ENCODE measurements around the gene SPATS2L. TPM values are rescaled to one million over a fixed set of nuclear protein-coding genes. Genes with fewer than 3 reads are reported as not detected.
A peak's percentile ranks its signal among the peaks of the same experiment; 100 is the strongest.

SPATS2L gene
- total RNA-seq, 1 donor from 2014 or later = 79.9 TPM

DNA sequence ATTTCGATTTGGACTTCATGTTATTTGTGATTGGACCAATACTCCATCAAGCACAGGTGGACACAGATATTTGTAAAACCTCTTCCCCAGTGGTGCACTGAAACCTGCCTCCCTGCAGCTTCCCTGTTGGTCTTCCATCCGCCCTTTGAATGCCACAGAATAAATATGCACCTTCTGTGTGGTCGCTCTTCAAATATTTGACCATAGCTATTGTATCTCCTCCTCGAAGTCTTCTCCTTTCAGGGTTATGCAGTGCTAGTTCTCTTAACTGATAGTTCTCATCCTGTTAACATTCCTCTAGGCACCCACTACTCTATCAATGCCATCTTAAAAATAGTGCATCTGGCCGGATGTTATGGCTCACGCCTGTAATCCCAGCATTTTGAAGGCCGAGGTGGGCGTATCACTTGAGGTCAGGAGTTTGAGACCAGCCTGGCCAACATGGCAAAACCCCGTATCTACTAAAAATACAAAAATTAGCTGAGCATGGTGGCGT, 12.5 kb downstream of the SPATS2L start:
- Histone ChIP-seq H3K36me3 (ENCODE audit: control insufficient read depth in 3 of 3, insufficient read depth in 3 of 3, low read length in 3 of 3) (no peaks in the 10 kb centered on the region), H3K27ac (ENCODE audit: low read depth, low read length) (no peak overlapping the region), H3K4me3 (ENCODE audit: low read length in 3 of 3) (no peak overlapping the region), H3K9ac (ENCODE audit: low read depth in 1 of 3, low read length in 3 of 3) (no peak overlapping the region), H3K4me1 (ENCODE audit: control insufficient read depth in 3 of 3, insufficient read depth in 3 of 3, low read length in 3 of 3) (peaks cover 21 to 34% (median 34%) of the 10 kb centered on the region in 3 donors), H3K9me3 (ENCODE audit: control insufficient read depth in 3 of 3, low read length in 3 of 3) (no peaks in the 10 kb centered on the region), H3K27me3 (ENCODE audit: control insufficient read depth in 3 of 3, insufficient read depth in 3 of 3, low read length in 3 of 3) (no peaks in the 10 kb centered on the region)

DNA sequence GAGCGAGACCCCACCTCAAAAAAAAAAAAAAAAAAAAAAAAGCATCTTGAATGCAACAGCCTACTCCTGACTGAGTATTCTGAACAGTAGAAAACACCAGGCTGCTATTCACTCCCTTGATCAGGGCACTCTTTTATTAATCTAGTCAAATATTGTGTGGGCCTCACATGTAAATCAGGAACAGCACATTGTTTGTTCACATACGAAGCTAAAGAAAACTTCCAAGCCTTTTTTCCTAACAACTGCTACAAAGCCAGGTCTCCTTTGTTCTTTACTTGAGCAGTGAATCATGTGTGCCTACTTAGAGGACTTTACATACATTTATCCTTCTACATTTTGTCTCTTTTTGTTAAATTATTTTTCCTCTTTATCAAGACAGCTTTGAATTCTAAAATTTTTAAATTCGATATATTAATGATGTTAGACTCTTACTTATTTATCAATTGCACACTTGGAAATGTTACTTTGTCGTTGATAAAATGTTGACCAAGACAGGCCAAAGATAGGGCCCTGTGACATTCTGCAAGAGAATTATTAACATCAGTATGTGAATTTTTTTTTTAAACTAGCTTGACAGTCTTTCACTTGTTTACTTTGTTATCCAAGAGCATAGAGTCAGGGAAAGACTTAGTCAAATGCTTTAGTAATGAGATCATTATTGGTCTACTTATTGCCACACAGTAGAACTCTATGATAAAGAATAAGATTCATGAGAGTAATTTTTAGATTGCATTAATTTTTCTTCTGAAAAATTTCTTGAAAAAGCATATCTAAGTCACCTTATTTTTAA, 13.2 kb downstream of the SPATS2L start:
- Histone ChIP-seq H3K4me3 (ENCODE audit: low read length in 3 of 3) (no peak overlapping the region), H3K36me3 (ENCODE audit: control insufficient read depth in 3 of 3, insufficient read depth in 3 of 3, low read length in 3 of 3) (no peaks in the 10 kb centered on the region), H3K9ac (ENCODE audit: low read depth in 1 of 3, low read length in 3 of 3) (no peak overlapping the region), H3K9me3 (ENCODE audit: control insufficient read depth in 3 of 3, low read length in 3 of 3) (no peaks in the 10 kb centered on the region), H3K27ac (ENCODE audit: low read depth, low read length) (peak overlapping the region; percentile 0), H3K4me1 (ENCODE audit: control insufficient read depth in 3 of 3, insufficient read depth in 3 of 3, low read length in 3 of 3) (peaks cover 16 to 32% (median 28%) of the 10 kb centered on the region in 3 donors), H3K27me3 (ENCODE audit: control insufficient read depth in 3 of 3, insufficient read depth in 3 of 3, low read length in 3 of 3) (no peaks in the 10 kb centered on the region)

DNA sequence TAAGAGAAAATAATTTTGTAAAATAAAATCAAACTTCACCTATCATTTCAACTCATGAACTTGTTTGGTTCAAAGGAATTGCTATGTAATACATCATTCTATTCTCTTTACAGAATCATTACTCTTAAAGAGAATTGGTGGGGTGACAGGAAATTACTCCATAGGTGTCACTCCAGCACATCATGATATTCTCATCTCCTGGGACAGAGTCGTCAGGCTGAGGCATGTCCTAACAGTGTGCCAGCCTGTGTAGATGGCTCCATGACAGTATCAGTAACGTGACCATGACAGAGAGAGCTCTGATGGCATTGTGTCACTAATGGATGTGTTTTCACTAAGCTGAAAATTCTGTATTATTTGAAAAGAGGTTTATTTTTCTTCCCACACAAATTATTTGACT, 13.9 kb downstream of the SPATS2L start:
- H3K9ac ChIP-seq (ENCODE audit: low read depth in 1 of 3, low read length in 3 of 3) = no peak overlapping the region

DNA sequence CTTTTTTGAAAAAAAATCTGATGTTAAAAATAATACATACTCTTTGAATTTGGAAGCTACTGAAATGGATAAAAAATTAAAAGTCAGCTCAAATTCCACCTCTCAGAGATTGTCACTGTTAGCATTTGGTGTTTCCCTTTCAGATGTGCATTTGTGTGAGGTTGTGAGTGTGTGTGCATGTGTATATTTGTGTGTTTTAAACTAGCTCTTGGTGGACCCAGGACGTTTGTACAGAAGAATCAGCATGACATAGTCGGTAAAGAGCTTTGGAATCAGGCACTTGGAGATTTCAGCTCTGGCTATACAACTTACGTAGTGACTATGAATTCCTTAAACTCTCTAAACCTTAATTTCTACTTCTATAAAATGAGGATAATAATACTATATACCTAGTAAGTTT, 14.5 kb downstream of the SPATS2L start:
- H3K27me3 ChIP-seq (ENCODE audit: control insufficient read depth in 3 of 3, insufficient read depth in 3 of 3, low read length in 3 of 3) = no peaks in the 10 kb centered on the region
- peaks cover 10 to 24% (median 19%) of the 10 kb centered on the region in 3 donors for H3K4me1 ChIP-seq (ENCODE audit: control insufficient read depth in 3 of 3, insufficient read depth in 3 of 3, low read length in 3 of 3)
- no peak overlapping the region for H3K9ac ChIP-seq (ENCODE audit: low read depth in 1 of 3, low read length in 3 of 3)
- H3K27ac ChIP-seq (ENCODE audit: low read depth, low read length) = no peak overlapping the region
- H3K4me3 ChIP-seq (ENCODE audit: low read length in 3 of 3) = no peak overlapping the region
- H3K9me3 ChIP-seq (ENCODE audit: control insufficient read depth in 3 of 3, low read length in 3 of 3) = no peaks in the 10 kb centered on the region
- no peaks in the 10 kb centered on the region for H3K36me3 ChIP-seq (ENCODE audit: control insufficient read depth in 3 of 3, insufficient read depth in 3 of 3, low read length in 3 of 3)

More for the DNA sequence above, 13.9 kb downstream of the SPATS2L start:
- Histone ChIP-seq H3K27ac (ENCODE audit: low read depth, low read length) (no peak overlapping the region), H3K9me3 (ENCODE audit: control insufficient read depth in 3 of 3, low read length in 3 of 3) (no peaks in the 10 kb centered on the region), H3K27me3 (ENCODE audit: control insufficient read depth in 3 of 3, insufficient read depth in 3 of 3, low read length in 3 of 3) (no peaks in the 10 kb centered on the region), H3K4me3 (ENCODE audit: low read length in 3 of 3) (no peak overlapping the region), H3K4me1 (ENCODE audit: control insufficient read depth in 3 of 3, insufficient read depth in 3 of 3, low read length in 3 of 3) (peaks cover 11 to 27% (median 24%) of the 10 kb centered on the region in 3 donors), H3K36me3 (ENCODE audit: control insufficient read depth in 3 of 3, insufficient read depth in 3 of 3, low read length in 3 of 3) (no peaks in the 10 kb centered on the region)

DNA sequence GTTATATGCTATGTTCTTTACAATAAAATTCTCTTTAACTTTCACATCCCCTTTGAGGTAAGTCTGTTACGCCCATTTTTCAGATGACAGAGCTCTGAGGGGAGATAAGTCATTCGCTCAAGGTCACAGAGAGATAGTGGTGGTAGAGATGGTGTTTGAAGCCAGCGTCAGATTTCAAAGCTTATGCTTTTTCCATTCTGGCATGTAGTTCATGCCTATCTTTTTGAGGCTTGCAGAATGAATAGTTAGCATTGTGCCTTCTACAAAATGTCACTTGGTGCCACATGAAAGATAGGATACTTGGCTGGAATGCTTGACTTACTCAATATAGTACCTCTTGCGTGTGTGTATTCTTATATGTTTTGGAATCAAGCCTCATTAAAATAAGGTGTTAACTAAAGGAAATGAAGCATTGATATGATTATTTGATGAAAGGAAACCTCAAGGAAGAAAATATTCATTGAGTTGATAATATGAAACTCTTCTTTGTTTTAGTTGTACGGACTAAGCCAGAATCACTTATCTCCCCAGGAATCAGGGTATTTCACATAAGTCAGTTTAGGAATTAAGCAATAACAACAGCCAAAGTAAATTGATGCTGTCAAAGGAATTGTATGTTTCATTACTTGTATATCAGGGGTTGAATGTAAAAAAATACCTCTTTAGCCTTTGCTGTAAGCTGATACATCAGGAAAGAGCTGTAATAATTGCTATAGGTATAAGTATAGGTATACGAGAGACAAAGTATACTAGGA, 15.5 kb downstream of the SPATS2L start:
- H3K27me3 ChIP-seq (ENCODE audit: control insufficient read depth in 3 of 3, insufficient read depth in 3 of 3, low read length in 3 of 3) = no peaks in the 10 kb centered on the region
- no peak overlapping the region for H3K9ac ChIP-seq (ENCODE audit: low read depth in 1 of 3, low read length in 3 of 3)
- H3K27ac ChIP-seq (ENCODE audit: low read depth, low read length) = no peak overlapping the region
- no peaks in the 10 kb centered on the region for H3K36me3 ChIP-seq (ENCODE audit: control insufficient read depth in 3 of 3, insufficient read depth in 3 of 3, low read length in 3 of 3)
- no peak overlapping the region for H3K4me3 ChIP-seq (ENCODE audit: low read length in 3 of 3)
- H3K9me3 ChIP-seq (ENCODE audit: control insufficient read depth in 3 of 3, low read length in 3 of 3) = no peaks in the 10 kb centered on the region
- peaks cover 6 to 20% (median 10%) of the 10 kb centered on the region in 3 donors for H3K4me1 ChIP-seq (ENCODE audit: control insufficient read depth in 3 of 3, insufficient read depth in 3 of 3, low read length in 3 of 3)

DNA sequence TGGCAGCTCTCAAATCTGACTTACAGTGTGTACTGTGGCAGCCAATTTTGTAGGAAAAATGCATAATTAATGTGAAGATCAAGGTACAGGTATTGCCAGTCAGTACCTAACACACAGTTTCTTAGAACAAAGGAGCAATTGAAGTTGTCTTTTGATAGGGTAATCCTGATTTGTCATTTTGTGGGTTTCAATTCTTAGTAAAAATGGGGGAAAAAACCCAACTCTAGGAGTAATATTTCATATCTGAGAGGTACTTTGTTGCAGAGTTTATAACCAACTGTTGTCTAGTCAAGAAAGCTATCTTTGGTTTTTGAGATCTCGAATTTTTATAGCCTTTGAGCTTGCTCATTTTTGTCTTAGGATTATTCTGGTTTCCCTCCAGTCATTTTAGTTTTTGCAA, 16.1 kb downstream of the SPATS2L start:
- Histone ChIP-seq H3K9me3 (ENCODE audit: control insufficient read depth in 3 of 3, low read length in 3 of 3) (no peaks in the 10 kb centered on the region), H3K4me1 (ENCODE audit: control insufficient read depth in 3 of 3, insufficient read depth in 3 of 3, low read length in 3 of 3) (peaks cover 6 to 20% (median 10%) of the 10 kb centered on the region in 3 donors), H3K27me3 (ENCODE audit: control insufficient read depth in 3 of 3, insufficient read depth in 3 of 3, low read length in 3 of 3) (no peaks in the 10 kb centered on the region), H3K4me3 (ENCODE audit: low read length in 3 of 3) (no peak overlapping the region), H3K36me3 (ENCODE audit: control insufficient read depth in 3 of 3, insufficient read depth in 3 of 3, low read length in 3 of 3) (no peaks in the 10 kb centered on the region), H3K9ac (ENCODE audit: low read depth in 1 of 3, low read length in 3 of 3) (no peak overlapping the region), H3K27ac (ENCODE audit: low read depth, low read length) (no peak overlapping the region)

DNA sequence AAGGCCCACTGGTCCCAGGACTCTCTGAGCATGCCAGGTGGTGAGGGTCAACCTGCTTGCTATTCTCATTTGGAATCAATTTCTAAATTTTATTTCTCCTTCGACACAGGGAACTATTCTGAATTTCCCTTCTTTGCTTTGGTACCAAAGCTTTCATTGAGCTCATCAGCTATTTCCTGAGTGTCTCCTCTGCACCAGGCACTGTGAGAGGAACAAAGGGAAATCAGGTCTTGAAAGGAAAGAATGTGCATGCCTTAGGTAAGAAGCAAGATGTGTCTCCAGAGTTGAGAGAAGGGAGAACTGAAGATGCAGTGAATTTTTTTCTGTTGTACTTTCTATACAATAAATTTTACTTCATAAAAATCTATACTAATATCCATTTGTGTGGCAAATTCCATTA, 17.9 kb downstream of the SPATS2L start:
- Histone ChIP-seq H3K36me3 (ENCODE audit: control insufficient read depth in 3 of 3, insufficient read depth in 3 of 3, low read length in 3 of 3) (no peaks in the 10 kb centered on the region), H3K27ac (ENCODE audit: low read depth, low read length) (no peak overlapping the region), H3K9me3 (ENCODE audit: control insufficient read depth in 3 of 3, low read length in 3 of 3) (no peaks in the 10 kb centered on the region), H3K9ac (ENCODE audit: low read depth in 1 of 3, low read length in 3 of 3) (no peak overlapping the region), H3K27me3 (ENCODE audit: control insufficient read depth in 3 of 3, insufficient read depth in 3 of 3, low read length in 3 of 3) (no peaks in the 10 kb centered on the region), H3K4me1 (ENCODE audit: control insufficient read depth in 3 of 3, insufficient read depth in 3 of 3, low read length in 3 of 3) (peaks cover 5 to 13% (median 13%) of the 10 kb centered on the region in 3 donors), H3K4me3 (ENCODE audit: low read length in 3 of 3) (no peak overlapping the region)

DNA sequence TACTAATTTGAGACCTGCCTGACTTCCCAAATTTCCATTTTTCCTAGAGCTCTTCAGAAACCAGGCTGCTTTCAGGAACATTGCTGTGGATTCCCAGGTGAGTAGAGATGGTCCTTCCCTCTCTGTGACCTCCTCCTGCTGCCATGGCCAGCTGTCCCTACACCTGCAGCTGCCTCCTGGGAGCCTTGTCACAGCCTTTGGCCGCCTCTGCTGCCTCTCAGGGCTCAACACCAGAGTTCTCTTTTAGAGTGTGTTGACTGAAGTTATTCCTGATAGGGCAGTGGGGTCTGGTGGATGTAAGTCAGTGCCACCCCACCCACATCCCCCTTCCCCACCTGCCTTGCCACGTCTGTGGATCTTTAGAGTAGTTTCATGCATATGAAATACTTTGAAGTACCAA, 22.9 kb downstream of the SPATS2L start:
- no peak overlapping the region for H3K9ac ChIP-seq (ENCODE audit: low read depth in 1 of 3, low read length in 3 of 3)
- no peaks in the 10 kb centered on the region for H3K9me3 ChIP-seq (ENCODE audit: control insufficient read depth in 3 of 3, low read length in 3 of 3)
- H3K4me1 ChIP-seq (ENCODE audit: control insufficient read depth in 3 of 3, insufficient read depth in 3 of 3, low read length in 3 of 3) = peaks cover 6 to 12% (median 11%) of the 10 kb centered on the region in 3 donors
- no peaks in the 10 kb centered on the region for H3K27me3 ChIP-seq (ENCODE audit: control insufficient read depth in 3 of 3, insufficient read depth in 3 of 3, low read length in 3 of 3)
- H3K4me3 ChIP-seq (ENCODE audit: low read length in 3 of 3) = no peak overlapping the region
- peaks cover 0 to 1% (median 0%) of the 10 kb centered on the region in 3 donors for H3K36me3 ChIP-seq (ENCODE audit: control insufficient read depth in 3 of 3, insufficient read depth in 3 of 3, low read length in 3 of 3)
- H3K27ac ChIP-seq (ENCODE audit: low read depth, low read length) = no peak overlapping the region

DNA sequence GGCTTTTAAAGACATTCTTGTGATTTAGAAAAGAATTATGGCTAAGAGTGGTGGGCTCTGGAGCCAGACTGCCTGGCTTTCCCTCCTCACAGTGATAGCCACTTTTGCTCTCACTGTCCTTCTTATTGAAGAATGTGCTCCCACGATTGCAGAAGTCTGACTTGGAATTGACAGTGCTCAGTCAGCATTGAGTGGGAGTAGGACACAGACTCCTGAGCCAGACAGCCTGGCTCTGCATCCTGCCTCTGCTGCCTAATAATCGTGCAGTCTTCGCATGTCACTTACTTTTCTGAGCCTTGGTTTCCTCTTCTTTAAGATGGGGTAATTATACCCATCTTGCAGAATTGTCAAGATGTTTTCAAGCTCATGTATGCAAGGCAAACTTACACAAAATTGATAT, 23.3 kb downstream of the SPATS2L start:
- Histone ChIP-seq H3K9ac (ENCODE audit: low read depth in 1 of 3, low read length in 3 of 3) (no peak overlapping the region), H3K9me3 (ENCODE audit: control insufficient read depth in 3 of 3, low read length in 3 of 3) (no peaks in the 10 kb centered on the region), H3K4me3 (ENCODE audit: low read length in 3 of 3) (no peak overlapping the region)

More for the DNA sequence above, 23.3 kb downstream of the SPATS2L start:
- peaks cover 6 to 12% (median 11%) of the 10 kb centered on the region in 3 donors for H3K4me1 ChIP-seq (ENCODE audit: control insufficient read depth in 3 of 3, insufficient read depth in 3 of 3, low read length in 3 of 3)
- H3K36me3 ChIP-seq (ENCODE audit: control insufficient read depth in 3 of 3, insufficient read depth in 3 of 3, low read length in 3 of 3) = peaks cover 0 to 1% (median 0%) of the 10 kb centered on the region in 3 donors
- no peaks in the 10 kb centered on the region for H3K27me3 ChIP-seq (ENCODE audit: control insufficient read depth in 3 of 3, insufficient read depth in 3 of 3, low read length in 3 of 3)
- no peak overlapping the region for H3K27ac ChIP-seq (ENCODE audit: low read depth, low read length)

Measured in skeletal muscle tissue (tissue), 4 donors.